ENCODE results near the gene DNAJC1.

GRCh38 chr10:21926358-21926925, 77.1 kb downstream of the DNAJC1 start:
- TF ChIP-seq, protein P1, sequence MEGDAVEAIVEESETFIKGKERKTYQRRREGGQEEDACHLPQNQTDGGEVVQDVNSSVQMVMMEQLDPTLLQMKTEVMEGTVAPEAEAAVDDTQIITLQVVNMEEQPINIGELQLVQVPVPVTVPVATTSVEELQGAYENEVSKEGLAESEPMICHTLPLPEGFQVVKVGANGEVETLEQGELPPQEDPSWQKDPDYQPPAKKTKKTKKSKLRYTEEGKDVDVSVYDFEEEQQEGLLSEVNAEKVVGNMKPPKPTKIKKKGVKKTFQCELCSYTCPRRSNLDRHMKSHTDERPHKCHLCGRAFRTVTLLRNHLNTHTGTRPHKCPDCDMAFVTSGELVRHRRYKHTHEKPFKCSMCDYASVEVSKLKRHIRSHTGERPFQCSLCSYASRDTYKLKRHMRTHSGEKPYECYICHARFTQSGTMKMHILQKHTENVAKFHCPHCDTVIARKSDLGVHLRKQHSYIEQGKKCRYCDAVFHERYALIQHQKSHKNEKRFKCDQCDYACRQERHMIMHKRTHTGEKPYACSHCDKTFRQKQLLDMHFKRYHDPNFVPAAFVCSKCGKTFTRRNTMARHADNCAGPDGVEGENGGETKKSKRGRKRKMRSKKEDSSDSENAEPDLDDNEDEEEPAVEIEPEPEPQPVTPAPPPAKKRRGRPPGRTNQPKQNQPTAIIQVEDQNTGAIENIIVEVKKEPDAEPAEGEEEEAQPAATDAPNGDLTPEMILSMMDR (IDR thresholded peaks at IDR 0.05) = no peak
- TF ChIP-seq POLR2A (IDR thresholded peaks at IDR 0.05) (no peak), POLR2AphosphoS5 (IDR thresholded peaks at IDR 0.05) (no peak)

Data from sigmoid colon (tissue), 4 donors.